Activated CD4-positive, alpha-beta T cell treated with anti-CD3 and anti-CD28 coated beads, Interleukin-2, Interleukin-4, amounts not matched to agents 100 ng/mL and 50 ng/mL, durations not matched to agents 16 hours and 8 hours (primary cell): ENCODE data around the gene FNDC5.

Experiments
- DNase-seq: peaks from one replicate; pipeline ENCODE4 v3.0.0-alpha.2; 2020; ENCODE audit warnings: low spot score

Gene FNDC5

DNA sequence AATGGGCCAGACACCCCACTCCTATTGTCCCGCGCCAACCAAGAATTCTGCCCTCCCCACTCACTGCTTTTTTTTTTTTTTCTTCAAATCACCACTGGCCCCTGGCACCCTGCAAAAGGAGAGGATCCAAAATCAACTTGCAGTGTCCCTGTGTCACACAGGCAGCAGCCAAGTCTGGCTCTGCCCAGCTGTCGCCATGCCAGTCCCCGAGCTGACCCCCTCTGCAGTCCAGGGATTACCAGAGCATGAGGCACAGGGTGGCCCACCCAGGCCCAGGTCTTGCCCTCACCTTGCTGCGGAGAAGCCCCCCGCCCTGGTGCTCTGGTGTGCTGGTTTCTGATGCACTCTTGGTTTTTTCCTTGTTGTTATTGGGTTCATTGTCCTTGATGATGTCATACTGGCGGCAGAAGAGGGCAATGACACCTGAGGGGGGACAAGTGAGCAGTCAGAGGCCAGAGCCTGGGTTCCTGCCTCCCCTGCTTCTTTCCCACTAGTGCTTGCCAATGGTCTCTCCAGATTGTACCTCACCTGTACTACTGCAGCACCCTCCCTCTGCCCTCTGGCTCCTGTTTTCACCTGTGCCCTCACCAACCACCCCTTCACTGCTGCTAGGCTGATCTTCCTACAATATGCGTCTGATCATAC is 6.2 kb downstream of the FNDC5 start:
- DNase-seq = no peak

DNA sequence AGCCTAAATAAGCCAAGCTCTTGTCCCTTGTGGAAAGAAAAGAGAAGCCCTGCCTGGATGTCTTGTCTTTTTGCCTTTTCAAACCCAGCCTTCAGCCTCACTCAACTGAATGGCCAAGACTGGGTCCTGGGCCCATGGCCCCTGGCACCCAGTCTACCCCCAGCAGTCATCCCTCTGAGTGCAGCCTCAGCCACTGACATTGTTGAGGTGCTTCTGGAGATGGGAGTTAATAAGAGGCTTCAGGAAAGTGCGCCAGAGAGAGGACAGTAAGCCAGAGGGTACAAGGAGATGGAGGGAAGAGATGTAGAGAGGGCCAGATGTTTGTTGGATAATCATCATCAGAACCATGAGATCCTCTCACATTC is 6.8 kb downstream of the FNDC5 start:
- DNase-seq = no peak

DNA sequence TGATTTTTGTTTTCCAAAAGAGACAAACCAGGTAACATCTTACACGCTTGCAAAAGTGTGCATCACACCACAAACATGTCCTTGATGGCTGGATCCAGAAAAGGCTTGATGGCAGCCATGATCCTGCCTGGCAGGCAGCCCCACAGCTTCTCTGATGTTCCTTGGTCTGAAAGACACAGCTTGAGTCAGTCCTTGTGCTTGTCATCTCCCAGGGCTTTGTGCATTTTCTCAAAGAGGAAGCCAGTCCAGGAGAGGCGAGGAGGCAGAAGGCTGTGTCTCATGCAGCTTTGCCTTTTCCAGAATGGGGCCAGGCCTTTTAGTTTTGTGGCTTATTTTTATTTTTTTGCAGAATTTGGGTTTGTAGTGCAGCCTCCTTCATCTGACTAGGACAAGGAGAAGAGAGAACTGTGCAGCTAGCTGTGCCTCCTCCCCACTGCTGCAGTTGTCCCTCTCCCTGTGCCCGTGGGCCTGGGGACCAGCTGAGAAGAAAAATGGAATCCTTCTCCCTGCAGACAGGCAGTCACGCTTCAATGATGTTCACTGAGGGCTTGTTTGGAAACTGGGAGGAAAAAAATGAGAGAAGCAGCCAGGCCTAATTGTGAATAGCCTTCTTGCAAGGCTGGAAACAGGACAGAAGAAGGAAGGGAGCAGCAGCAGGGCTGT is 7.4 kb downstream of the FNDC5 start:
- no peak for DNase-seq

DNA sequence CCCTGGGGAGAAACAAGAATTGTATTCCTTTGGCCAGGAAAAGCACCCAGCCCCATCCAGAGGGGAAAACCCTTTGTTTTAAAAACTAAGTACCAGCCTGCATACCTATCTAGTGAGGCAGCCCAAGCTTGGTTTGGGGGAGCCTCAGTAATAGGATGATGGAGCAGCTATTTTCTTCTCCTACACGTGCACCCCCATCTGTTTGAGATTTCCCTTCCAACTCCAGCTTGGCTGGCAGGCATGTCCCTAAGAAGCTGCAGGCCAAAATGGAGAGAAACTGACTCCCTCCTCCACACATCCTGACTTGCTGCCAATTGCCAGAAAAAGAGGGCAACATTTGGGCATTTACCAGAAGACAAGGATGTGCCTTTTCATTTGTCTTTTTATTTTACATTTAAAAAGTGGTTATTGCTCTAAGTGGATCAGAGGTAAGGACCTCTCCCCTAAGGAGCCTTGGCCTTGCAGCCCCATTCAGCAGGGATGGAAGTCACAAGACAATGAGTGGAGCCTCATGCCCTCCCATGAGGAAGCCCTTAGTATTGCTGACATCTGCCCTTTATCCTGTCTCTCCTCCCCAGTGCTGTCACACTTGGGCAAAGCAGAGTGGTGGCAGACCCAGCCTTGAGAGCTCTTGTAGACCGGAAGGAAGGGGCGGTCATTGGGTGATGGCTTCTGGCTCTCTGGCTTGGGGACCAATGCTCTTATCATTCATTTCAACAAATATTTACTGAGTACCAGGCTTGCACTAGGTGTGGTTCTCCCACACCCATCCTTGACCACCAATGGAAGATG is 8.6 kb downstream of the FNDC5 start:
- no peak for DNase-seq

DNA sequence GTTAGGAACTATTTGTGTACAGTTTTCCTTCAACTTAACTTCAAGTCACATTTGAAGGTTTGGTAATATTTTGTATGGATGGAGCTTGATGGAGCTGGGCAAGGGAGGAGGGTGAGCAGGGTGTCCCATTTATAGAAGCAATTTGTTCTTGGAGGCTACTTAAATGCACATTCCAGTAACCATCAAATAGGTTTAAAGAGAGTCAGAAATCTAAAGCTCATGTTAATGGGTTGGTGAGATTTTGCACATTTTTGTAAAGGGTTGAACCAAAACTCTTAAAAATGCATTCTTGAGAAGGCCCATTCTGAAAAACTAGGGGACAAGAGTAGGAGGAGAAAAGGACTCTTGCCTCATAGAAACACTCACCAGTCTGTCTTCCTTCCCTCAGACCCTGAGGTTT is 10.1 kb downstream of the FNDC5 start:
- DNase-seq = no peak

DNA sequence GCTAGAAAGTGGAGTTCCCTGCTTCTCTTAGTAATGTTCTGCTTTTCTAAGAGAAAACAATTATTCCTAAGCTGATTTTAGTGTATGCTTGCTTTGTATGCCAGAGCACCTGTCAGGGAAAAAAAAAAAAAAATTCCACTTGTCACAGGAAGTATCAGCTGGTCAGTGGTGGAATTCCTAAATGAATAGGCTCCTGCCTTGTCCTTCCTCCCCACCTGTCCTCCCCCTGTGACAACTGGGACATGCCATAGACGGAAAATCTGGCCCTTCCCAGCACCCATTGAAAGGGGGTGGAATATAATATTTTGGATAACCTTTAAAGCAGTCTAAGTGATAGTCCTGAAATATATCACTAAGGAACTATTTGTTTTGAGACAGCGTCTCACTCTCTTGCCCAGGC is 10.8 kb downstream of the FNDC5 start:
- DNase-seq = no peak

DNA sequence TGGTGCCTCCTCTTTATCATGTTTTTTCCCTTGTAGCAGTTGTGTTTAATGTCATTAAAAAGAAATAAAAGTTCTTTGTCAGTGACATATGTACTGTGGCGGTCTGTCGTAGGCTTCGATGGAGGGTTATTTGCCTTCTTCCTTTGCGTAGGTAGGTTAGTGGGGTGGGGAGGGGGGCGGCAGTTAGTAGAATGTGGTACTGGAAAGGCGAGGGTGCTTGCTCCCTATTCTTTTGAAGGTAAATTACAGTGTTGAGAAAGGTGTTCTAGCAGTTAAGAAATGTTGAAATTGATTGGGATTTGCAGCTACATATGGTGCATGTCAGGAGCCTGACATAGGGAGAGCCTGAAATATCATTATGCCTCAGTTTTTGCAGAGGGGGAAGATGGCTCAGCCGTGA is 11.9 kb downstream of the FNDC5 start:
- DNase-seq = no peak

DNA sequence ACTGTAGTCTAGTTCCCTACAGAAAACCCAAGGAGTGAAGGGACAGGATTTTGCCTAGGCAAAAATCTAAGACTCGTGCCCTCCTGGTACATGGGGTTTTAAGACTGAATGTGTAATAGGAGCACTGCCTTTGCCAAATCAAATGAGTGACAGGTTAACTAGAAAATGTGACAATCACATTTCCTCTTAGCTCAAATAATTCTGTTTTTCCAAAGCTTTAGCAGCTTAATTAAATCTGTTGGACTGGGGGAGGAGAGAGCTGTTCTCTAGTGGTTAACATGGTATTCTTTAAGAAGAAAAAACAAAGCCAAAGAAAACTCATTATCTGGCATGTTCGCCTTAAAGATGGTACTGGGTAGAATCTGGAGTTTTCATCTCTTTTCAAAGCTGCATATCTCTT is 12.6 kb downstream of the FNDC5 start:
- DNase-seq = no peak

DNA sequence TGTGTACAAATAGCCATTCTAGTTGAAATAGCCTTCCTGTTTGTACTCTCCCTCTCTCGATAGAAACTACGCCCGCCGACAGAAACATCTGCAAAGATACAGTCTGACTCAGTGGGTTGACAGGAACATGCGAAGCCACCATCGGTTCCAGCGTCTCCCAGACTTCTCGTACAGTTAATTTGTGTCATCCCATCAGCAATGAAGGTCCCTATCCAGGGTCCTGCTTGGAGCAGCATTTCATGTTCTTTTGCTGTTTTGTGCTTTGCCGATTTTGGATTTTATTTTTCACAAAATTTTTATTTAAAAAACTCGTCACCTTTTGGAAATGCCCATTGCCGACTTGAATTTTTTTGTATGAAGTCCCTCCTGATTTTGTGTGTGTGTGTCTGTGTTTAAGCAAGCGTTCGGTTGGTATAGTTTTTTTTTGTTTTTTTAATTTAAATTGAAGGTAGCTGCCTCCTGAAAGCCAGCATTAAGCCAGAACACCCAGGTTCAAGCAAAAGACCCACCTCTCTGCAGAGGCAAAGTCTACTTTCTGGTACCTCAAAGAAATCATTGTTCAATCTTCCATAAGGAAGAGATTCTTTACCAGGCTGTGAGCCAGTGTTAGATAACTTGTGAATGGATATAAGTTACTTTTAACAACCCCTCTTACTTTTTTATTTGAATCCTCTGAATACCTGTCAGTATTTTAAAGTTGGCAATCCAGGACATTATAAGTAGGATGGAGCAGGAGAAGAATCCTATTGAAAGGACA is 14.7 kb downstream of the FNDC5 start:
- DNase-seq = no peak

DNA sequence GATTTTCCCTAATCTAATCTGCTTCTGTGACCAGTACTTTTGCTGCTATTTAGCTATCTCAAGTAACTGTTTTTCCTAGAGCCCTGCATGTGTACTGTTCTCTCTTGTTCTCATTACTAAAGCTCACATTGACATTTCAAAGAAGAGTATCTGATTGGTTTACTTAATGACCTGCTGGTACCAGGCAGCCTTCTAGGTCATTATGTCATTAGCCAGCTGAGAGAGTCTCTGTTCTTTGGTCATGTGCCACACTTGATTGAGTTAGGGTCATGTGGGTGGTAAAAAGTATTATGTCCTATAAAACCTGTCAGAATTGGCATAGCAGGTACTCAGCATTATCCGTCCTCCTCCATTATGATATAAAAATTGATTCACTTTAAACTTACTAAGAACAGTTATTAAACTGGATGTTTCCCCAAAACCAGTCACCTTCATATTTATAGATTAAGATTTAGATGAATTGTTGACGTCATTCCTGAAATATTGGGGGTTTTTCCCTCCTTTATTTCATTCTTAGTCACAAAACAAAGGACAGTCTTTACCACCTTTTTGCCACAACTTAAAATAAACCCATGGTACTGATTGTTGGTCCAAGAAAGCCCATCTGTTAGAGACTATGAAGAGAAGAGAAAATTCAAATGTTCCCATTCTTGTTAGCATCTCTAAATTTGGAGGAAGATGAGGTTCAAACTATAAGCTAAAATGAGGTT is 22.2 kb downstream of the FNDC5 start:
- no peak for DNase-seq

DNA sequence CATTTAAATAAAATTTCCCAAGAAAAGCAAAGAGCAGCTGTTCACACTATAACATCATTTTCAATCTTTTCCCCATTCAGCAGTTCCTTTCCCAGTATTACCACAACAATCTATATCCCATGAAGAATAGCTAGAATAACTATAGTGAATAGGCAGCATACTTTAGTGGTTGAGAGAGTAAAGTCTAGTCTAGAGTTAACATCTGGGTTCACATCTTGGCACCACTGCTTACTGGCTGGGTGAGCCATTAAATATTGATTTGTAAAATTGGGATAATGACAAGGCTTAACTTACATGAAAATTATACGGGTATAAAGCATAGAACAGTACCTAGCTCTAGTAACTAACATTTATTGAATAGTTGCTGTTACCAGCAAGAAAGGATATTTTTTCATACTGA is 38.8 kb downstream of the FNDC5 start:
- DNase-seq = no peak

DNA sequence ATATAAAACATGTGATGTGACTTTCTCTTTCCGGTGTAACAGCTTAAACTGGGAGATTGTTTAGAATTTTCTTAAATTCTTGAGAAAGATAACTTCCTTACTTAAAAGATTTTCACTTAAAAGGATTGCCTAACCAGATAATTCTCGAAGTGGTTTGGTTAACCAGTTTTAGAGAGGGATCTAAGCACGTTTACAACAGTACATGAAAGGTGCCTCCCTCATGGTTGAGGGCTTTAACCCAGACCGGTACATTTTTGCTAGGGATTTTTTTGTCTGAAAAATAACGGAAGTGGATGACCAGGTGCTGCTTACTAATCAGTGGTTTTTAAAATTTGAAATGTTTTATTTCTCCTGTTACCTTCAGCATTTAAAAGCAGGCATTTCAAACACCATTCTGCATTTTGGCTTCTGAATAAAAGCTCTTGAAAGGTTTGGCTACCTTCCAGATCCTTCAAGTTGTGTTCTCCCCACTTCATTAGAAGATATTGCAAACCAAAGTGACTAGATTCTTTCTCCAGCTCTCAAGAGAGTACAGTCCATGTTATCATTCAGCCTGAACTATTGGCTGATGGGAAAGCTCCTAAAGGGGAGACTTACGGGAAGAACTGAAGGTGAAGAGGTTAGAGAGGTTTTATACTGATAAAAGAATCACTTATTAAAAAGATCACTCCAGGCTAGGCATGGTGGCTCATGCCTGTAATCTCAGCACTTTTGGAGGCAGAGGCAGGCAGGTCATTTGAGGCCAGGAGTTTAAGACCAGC is 40.4 kb downstream of the FNDC5 start:
- no peak for DNase-seq

DNA sequence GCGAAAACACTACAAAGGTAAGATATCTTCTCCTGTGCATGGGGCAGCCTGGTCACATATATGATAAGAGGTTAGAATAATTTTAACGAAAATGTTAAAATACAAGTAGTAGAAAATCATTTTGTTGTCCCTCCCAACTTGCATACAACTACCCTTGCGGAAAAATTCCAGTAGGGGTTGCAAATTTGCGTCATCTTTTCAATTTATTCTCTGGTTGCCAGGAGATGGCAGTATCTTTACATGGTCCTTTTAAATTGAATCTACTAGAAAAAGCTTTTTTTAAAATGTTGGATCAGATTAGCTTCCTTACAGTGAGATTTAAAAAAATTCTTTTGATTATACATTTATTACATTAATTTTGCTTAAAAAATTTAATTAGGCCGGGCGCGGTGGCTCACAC is 42.4 kb downstream of the FNDC5 start:
- DNase-seq = no peak

DNA sequence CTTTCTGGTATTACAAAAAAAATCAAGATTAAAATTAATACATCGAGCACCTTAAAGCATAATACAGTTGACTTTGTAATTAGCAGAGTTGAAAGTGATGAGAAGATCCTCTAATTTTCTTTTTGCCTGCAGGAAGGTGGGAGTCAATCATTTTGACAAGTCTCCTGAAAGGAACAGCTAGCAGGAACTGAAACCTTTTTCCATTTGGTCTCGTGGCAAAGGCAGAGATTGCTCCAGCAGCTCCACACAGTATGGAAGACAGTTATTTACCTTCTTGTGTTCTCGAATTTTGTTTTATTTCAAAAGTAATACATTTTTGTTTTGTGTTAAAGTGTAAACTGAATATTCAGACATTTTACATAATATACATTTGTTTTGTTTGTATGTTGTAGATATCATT is 45.5 kb downstream of the FNDC5 start:
- no peak for DNase-seq

DNA sequence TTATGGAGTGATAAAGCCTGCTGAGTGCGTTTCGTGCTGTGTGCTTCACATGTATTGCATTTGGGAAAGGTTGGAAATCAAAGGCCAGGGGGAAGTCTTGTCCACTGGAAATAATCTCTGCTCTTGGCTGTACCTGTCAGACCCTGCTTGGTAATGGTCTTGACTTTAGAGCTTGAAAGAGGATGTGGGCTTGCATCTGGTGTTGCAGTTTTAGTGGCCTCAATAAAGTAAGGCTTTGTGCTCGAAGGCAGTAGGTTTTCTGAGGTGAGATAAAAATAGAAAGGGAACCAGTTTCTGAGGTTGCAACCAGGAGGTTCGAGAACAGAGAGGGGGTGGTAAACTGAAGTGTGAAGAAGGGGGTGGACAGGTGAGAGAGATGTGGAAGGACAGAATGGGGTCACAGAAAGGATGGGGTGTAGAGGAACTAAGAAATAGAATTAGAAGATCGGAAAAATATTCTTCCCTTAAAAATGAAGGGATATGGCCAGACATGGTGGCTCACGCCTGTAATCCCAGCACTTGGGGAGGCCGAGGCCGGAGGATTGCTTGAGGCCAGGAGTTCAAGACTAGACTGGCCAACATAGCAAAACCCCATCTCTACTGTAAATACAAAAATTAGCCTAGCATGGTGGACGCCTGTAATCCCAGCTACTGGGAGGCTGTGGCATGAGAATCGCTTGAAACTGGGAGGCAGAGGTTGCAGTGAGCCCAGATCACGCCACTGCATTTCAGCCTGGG is 51.7 kb downstream of the FNDC5 start:
- peak; percentile 71 for DNase-seq

DNA sequence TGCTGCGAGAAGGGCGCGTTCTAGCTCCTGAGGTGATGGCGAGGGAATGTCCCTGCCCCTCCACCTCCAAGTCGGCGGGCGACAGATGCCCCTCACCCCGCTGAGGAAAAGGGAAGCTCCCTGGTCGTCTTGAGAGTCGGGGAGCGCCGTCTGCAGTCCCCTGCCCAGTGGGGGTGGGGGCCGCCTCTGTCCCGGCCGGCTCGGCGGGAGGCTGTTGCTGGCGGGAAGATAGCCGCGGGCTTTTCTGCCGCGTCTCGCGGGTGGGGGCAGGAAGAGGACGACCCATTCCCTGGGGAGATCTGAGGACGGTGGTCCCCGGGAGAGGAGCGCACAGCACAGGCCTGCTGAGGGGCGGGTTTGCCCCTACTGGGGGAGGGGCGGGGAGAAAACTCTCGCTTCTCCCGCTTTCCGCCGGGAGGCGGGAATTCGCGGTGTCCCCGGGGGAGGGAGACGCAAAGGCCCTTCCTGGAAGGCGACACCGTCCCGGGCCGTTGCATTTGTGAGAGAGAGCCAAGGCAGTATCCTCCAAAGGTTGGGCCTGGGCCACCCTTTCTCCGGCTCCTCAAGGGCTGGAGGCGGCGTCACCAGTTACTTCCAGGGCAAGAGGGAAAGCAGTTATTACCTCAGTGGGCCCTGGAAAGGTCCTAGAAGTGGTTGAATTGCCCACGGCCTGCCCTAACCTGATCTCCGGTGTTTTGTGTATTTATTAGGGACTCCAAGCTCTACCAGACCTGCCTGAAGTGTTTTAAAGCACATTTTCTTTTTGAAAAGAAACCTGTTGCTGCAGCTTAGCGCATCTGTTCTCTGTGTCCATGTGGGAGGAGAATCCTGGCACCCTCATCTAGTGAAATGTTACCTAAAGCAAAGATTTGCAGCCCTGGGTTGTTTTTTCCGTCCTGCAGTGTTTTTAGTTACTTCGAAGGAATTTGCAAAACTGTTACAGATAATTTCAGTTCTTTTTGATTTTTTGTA is 52.6 kb downstream of the FNDC5 start:
- DNase-seq = peak; percentile 19

DNA sequence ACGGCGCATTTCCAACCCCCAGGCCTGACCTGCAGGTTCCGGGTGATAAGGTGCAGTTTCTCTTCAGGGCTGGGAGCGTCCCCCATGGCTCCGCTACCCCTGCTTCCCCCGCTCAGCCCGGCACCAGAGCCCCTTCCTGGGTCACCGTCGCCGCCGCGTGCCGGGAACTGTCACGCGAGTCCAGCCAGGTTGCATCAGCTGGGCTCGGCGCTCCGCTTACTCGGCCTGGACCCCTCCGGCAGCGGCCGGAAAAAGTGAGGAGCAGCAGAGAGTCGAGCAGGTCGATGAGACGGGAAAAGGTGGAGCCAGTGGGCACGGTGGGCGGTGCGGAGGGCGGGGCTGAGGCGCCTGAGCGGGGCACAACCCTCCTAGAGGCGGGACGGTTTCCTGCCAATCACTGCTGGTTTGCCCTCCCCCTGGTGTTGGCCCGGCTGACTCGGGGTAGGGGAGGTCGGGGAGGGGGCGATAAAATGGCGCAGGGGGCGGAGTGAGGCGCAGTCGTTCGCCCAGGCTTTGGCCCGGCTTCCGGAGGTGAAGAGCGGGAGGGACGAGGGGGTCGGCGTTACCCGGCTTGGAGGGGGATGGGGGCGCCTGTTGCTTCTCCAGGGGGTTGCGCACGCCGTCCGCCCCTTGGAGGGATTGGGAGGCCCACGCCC is 53.4 kb downstream of the FNDC5 start, which contains the start of the genes S100PBP and YARS1:
Gene S100PBP (plus strand): TSS at position 495 of the 656 bp plus-strand sequence. CDS start 8,447 bp downstream, outside the sequence.
Gene YARS1 (minus strand): TSS at position 200 of the 656 bp plus-strand sequence. CDS start 114 bp downstream, at position 86.
- peak; percentile 100 for DNase-seq

DNA sequence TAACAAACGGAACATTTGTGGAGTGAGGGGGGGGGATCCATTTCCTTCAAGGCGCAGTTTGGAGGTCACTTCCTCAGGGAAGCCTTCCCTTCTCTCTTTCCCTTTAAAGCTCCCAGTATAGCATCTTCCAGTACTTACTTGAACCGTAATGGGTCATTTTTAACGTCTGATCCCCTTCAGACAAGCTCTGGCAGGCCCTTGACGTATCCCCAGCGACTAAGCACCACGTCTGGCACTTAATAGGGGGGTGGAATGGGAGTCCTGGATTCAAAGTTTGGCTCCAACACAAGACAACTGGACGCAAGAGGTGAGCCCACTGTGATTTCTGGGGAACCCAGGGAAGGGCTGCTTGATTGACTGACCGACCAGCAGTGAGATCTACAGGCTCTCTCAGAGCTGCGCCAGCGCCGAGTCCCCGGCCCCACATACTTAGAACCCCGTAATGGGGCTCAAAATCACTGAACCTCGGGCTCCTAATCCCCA is 54.0 kb downstream of the FNDC5 start:
- peak; percentile 11 for DNase-seq
